Mononuclear cell (primary cell): Measurements from ENCODE around the gene SPRED2. TPM values are rescaled to one million over a fixed set of nuclear protein-coding genes. Genes with fewer than 3 reads are reported as not detected.

Experiments used
- H3K27me3 ChIP-seq: 2 replicates; pipeline ENCODE4 v1.6.0; 2011; ENCODE audit warnings: low read length, control low read depth; ENCODE audit not compliant: insufficient read depth
- H3K4me1 ChIP-seq: 2 replicates; pipeline ENCODE4 v1.5.1; 2011; ENCODE audit warnings: mild to moderate bottlenecking, low read length, control low read depth; ENCODE audit not compliant: insufficient read depth
- H3K4me3 ChIP-seq: 2 replicates; pipeline ENCODE4 v1.5.1; 2011; ENCODE audit warnings: mild to moderate bottlenecking, low read length, moderate library complexity
- H3K9me3 ChIP-seq: 2 replicates; pipeline ENCODE4 v1.5.1; 2011; ENCODE audit warnings: low read depth, mild to moderate bottlenecking, control low read depth, low read length
- total RNA-seq: library from RNA; depleted of rRNA; stranded (reverse); fragments of >200 nt; gene quantifications from one replicate; pipeline ENCODE4 v1.2.3, GENCODE V29; 2012

Gene SPRED2
- total RNA-seq, 1 donor: 1.7 TPM

DNA sequence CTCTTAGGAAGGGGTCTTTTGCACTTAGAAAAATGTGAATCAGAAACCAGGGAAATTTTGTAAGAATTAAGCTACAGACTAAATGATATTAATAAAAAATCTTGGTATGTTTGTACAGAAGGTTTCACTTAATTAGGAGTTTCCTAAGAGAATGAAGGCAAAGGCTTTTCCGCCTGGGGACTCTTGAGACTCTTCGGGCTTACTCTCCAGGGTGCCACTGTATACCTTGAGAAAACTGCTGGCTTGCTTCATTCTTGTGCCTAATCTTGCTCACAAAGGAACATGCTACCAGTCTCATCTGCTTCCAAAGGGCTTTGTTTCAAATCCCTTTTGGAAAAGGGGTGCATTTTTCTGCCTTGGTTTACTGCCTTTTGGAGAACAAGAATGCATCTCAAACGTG, 155.3 kb downstream of the SPRED2 start:
- Histone ChIP-seq H3K4me1 (peaks cover 7% of the 10 kb centered on the region), H3K9me3 (no peaks in the 10 kb centered on the region), H3K27me3 (no peaks in the 10 kb centered on the region), H3K4me3 (no peak overlapping the region)

DNA sequence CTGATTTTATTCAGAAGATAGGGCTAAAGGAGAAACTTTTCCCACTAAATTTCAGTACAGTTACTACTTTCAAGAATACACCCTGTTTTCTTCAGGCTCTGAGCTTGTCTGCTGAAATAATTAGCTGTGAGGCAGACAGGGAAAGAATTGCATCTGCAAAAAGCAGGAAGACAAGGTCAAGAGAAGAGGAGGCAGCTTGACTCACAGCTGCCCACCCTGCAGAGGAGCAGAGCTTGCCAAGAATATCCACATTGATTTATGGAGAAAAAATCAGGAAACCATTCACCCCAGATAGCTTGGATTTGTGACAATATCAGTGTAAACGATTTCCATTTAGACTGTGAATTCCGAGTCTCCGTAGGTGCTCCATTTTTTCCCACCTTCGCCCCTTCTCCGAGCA, 155.8 kb downstream of the SPRED2 start:
- H3K9me3 ChIP-seq: no peaks in the 10 kb centered on the region
- no peak overlapping the region for H3K4me3 ChIP-seq
- H3K4me1 ChIP-seq: peaks cover 7% of the 10 kb centered on the region
- H3K27me3 ChIP-seq: no peaks in the 10 kb centered on the region

DNA sequence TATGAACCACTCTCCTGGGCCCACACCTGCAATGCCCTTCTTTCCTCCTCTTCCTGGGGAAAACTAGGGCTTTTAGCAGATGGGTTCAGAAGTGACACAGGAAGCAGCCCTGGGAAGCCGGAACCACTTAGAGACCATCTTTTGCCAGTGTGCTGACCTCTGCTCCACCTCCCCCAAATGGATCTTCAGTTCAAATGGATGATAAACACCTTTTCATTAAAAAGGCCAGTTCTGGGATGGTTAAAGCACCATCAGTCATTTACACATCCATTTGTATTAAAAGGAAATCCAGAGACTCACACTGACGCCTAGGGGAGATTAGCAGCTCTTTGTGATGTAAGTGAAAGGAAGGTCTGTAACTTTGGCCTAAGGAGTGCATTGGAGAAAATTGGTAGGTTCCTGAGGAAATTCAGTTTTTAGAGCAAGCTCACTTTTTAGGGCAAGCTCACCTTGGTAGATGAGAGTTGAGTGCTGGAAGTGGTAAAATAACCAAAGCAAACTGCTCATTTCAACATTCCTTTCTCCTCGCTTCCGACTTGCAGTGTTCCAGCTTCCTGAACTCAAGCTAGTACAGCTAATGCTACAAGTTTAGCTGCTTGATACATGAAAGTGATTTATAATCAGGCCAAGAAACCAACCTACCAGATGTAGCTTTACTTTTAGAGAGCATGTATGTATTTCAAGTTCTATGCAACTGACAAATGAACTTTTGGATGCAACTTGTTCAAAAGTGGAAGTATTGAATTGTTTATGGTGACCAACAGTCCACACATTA, 157.1 kb downstream of the SPRED2 start:
- Histone ChIP-seq H3K27me3 (no peaks in the 10 kb centered on the region), H3K4me3 (no peak overlapping the region), H3K9me3 (no peaks in the 10 kb centered on the region), H3K4me1 (peaks cover 7% of the 10 kb centered on the region)

DNA sequence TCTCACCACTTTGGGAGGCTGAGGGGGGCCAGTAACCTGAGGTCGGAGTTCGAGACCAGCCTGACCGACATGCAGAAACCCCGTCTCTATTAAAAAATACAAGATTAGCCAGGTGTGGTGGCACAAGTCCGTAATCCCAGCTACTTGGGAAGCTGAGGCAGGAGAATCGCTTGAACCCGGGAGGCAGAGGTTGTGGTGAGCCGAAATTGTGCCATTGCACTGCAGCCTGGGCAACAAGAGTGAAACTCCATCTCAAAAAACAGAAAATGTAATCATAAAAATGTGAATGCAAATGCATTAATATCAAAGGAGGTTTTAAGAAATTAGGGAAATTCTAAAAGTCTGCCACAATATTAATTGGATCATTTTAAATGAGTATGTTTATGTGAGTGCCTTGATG, 159.1 kb downstream of the SPRED2 start:
- Histone ChIP-seq H3K4me3 (no peak overlapping the region), H3K9me3 (no peaks in the 10 kb centered on the region), H3K27me3 (no peaks in the 10 kb centered on the region), H3K4me1 (peaks cover under 1% of the 10 kb centered on the region)

DNA sequence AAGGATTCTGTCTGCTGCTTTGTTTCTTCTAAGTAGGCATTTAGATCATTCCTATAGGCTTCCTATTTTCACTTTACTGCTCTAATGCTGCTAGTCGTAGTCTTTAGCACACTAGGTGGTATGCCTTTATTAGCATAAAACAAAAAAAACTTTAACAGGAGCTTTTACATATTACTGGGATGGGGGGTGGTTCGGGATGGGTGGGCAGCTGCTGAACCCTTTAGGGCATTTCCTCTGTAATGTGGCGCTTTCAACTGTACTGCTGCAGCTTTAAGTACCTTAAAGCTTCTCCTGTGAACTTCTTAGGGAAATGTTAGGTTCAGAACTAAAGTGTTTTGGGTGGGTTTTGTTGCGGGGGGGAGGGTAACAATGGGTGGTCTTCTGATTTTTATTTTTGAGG, 163.4 kb downstream of the SPRED2 start:
- Histone ChIP-seq H3K9me3 (no peaks in the 10 kb centered on the region), H3K4me3 (no peak overlapping the region), H3K27me3 (no peaks in the 10 kb centered on the region), H3K4me1 (no peaks in the 10 kb centered on the region)

DNA sequence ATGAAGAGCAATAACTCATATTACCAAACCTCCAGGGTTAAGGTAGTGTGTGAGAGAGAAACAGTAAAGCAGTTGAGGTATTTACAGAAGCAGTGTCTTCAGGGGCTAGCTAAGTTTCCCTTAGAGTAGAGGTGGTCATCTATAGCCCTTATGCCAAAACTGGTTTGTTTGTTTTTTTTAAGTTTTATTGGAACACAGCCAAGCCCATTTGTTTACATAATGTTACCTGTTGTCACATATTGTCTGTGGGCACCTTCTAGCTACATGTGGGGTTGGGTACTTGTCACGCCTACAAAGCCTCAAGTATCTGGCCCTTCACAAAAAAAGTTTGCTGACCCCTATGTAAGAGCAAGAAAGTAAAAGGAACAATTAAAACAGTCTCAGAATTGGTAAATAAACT, 165.4 kb downstream of the SPRED2 start:
- H3K9me3 ChIP-seq: no peaks in the 10 kb centered on the region
- no peaks in the 10 kb centered on the region for H3K4me1 ChIP-seq
- no peak overlapping the region for H3K4me3 ChIP-seq
- no peaks in the 10 kb centered on the region for H3K27me3 ChIP-seq

DNA sequence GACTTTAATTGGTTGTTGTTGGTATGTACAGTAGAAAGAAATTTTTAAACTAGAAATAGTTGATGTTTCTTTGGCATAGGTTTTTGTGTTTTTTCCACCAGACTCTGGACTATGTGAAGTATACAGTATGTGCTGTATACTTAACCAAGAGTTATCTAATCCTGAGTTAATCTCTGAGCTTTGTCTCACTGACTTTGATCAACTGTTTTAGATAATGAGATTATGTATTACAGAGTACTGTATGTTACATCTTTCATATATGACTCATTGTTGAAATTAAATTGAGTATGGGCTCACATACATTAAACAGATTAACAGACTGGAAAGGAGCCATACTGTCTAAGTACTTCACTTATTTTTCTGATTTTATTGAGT, 166.7 kb downstream of the SPRED2 start:
- Histone ChIP-seq H3K27me3 (no peaks in the 10 kb centered on the region), H3K4me3 (no peak overlapping the region), H3K4me1 (no peaks in the 10 kb centered on the region), H3K9me3 (no peaks in the 10 kb centered on the region)

DNA sequence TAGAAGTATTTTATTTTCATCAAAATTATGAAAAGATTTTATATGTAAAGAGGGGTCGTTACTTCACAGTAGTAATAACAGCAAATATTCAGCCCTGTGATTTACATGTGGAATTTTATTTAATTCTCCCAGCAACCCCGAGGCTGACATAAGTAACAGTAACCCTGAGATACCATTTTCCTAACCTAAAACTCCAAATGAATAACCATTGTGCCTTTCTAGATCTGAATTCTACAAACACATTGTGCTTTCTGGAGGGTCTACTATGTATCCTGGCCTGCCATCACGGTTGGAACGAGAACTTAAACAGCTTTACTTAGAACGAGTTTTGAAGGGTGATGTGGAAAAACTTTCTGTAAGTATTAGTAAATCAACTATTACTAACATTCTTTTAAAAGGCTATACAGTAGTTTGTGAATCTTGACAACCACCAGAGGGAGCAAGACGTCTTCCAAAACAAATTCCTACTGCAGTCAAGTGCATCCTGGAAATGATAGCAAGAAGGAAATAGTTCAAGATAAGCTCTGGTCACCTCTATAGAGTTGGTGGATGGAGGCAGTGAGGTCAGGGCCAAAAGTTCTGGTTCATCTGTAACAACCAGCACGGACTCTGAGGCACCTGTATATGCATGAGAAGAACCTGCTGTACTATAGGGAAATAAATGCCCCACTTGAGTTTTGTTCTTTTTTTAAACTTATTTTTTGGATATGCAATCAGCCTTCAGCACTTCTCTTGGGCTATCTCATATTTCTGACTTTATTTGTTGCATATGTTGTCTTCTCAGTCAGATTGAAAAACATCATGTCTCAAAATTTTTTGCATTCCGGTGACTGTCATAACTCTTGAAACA, 167.4 kb downstream of the SPRED2 start:
- Histone ChIP-seq H3K4me1 (no peaks in the 10 kb centered on the region), H3K9me3 (no peaks in the 10 kb centered on the region), H3K4me3 (no peak overlapping the region), H3K27me3 (no peaks in the 10 kb centered on the region)

DNA sequence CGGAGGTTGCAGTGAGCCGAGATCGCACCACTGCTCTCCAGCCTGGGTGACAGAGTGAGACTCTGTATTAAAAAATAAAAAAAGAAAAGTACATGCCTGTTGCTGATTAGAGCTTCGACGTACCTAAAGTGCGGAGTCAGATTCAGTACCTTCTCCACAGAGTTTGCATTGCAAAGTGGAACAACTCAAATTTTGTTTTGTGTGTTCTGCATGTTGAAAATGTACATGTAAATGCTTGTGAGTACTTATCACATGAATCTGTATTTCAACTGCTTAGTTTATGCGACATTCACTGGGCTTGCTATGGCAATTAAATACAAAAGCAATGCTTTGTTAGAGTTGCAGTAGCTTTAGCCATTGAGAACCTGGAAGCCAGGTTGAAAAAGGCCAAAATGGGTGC, 168.4 kb downstream of the SPRED2 start:
- Histone ChIP-seq H3K4me3 (no peak overlapping the region), H3K4me1 (no peaks in the 10 kb centered on the region)

DNA sequence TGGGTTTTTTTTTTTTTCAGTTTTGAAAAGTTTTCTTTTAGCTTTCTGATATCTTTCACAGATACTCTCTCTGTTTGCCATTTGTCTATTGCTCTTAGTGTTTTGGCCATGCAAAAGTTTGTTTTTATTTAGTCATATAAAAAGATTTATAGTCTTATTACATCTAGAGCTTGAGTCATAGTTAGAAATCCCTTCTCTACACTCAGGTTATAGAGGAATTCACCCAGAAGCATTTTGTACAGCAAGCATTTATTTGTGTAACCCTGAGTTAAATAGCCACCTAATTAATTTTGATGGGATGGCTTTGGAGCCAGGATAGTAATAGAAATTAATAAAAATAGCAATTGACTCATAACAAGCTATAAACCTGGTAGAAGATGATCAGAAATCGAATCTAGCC, 169.1 kb downstream of the SPRED2 start:
- Histone ChIP-seq H3K9me3 (no peaks in the 10 kb centered on the region), H3K27me3 (no peaks in the 10 kb centered on the region), H3K4me3 (no peak overlapping the region), H3K4me1 (no peaks in the 10 kb centered on the region)

More for the DNA sequence above, 168.4 kb downstream of the SPRED2 start:
- no peaks in the 10 kb centered on the region for H3K27me3 ChIP-seq
- no peaks in the 10 kb centered on the region for H3K9me3 ChIP-seq

DNA sequence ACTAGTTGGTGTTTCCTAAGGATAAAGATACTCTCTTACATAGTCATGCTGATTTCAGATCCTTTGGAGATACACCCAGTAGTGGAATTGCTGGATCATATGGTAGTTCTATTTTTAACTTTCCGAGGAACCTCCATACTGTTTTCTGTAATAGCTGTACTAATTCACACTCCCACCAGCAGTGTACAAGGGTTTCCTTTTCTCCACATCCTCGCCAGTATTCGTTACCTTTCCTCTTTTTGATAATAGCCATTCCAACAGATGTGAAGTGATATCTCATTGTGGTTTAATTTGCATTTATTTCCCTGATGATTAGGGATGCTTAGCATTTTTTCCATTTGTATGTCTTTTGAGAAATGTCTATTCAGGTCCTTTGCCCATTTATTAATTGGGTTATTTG, 170.7 kb downstream of the SPRED2 start:
- Histone ChIP-seq H3K4me3 (no peak overlapping the region), H3K27me3 (no peaks in the 10 kb centered on the region), H3K4me1 (no peaks in the 10 kb centered on the region), H3K9me3 (no peaks in the 10 kb centered on the region)

Other genes with a start within 250 kb of the SPRED2 start
- 86.1 TPM for gene ACTR2, start 204.8 kb downstream of the SPRED2 start, total RNA-seq